GM12892 (cell line): Measurements from ENCODE around the gene MRPL19. TPM values are rescaled to one million over a fixed set of nuclear protein-coding genes. Genes with fewer than 3 reads are reported as not detected.

Experiments
- DNase-seq: peaks from one replicate; pipeline ENCODE4 v3.0.0; 2011; ENCODE audit not compliant: insufficient read length
- FAIRE-seq: peaks from 2 replicates; lab custom pipeline; 2011; peaks lifted over from hg19 to GRCh38; lab: Jason Lieb, UNC
- POLR2A ChIP-seq: IDR thresholded peaks from 2 replicates; pipeline ENCODE4 v1.6.1; 2011; ENCODE audit warnings: low read depth, low read length, control low read depth
- POLR2AphosphoS5 ChIP-seq: IDR thresholded peaks from 2 replicates; pipeline ENCODE4 v1.6.1; 2011; ENCODE audit warnings: low read depth, low read length, control low read depth
- TAF1 ChIP-seq: IDR thresholded peaks from 2 replicates; pipeline ENCODE4 v1.6.1; 2011; ENCODE audit warnings: low read depth, mild to moderate bottlenecking, control low read depth, low read length, borderline replicate concordance
- polyA plus RNA-seq: library from polyadenylated mRNA; unstranded; fragments of >200 nt; gene quantifications from one replicate; pipeline ENCODE4 v1.2.1, GENCODE V29; 2012; ENCODE audit warnings: missing spikeins, inconsistent platforms; ENCODE audit not compliant: missing spikeins

Gene MRPL19
- 39.0 TPM for polyA plus RNA-seq

DNA sequence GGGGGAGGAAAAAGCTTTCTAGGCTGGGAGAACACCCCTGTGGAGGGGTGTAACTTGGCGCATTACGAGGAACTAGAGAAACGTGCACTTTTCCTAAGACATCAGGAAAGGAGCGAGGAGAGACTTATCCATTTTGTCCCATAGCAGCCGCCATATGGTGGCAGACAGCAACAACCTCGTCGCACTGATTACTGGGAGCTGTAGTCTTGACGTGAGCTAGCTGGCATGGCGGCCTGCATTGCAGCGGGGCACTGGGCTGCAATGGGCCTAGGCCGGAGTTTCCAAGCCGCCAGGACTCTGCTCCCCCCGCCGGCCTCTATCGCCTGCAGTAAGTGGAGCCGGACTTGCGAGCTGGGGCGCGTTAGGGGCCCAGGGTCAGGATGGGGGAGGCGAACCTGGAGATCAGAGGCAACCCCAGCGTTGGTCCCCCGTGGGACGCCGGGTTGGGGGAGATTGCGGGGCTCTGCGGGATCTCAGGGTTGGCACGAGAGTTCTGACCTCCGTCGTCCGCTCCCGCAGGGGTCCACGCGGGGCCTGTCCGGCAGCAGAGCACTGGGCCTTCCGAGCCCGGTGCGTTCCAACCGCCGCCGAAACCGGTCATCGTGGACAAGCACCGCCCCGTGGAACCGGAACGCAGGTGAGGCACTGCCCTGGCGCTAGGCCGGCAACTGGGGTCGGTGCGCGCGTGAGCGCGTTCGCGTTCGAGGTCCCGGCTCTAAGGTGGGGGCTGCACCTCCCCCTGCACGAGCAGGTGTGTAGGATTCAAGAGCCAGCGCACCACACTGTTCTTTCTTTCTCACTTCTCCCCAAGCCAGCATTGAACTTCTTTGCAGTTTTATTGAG is at the start of gene MRPL19:
MRPL19 (plus strand) TSS at position 201 of the 843 bp plus-strand sequence; CDS start at position 226, 25 bp downstream.
- FAIRE-seq (peak; percentile 97), DNase-seq (peak; percentile 76)
- TF ChIP-seq POLR2AphosphoS5 (peak; percentile 46; the same call in 1 of the 2 replicates), POLR2A (peak; percentile 65; the same call in 1 of the 2 replicates), TAF1 (peak; percentile 65; the same call in 1 of the 2 replicates)

DNA sequence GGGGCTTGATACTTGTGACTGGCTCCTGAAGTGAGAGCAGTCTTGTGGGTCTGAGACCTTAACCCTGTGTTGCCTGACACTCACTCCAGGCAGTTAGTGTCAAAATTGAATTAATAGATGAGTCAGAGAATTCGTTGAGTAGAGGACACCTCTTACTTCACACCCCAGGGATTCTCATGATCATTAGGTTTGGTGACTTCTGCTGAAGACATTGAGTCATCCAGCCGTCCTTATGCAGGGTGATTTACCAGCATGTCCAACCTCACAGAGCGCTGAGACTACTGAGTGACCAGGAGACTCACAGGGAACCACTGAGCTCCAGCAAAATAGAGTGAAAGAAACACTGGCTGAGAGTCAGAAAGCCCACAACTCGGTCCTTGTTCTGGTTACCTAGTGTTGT is 49.8 kb upstream of the MRPL19 start:
- TF ChIP-seq POLR2AphosphoS5 = no peak
- no peak for TF ChIP-seq POLR2A
- no peak for TF ChIP-seq TAF1
- no peak for FAIRE-seq
- DNase-seq = no peak

- FAIRE-seq = no peak
- no peak for TF ChIP-seq TAF1
- TF ChIP-seq POLR2AphosphoS5 = no peak
- no peak for TF ChIP-seq POLR2A
- DNase-seq = no peak
Observed at GRCh38 chr2:75597949-75598348, 48.6 kb upstream of the MRPL19 start.

GRCh38 chr2:75598589-75599155 is 47.9 kb upstream of the MRPL19 start:
- FAIRE-seq (no peak), DNase-seq (no peak)
- no peak for TF ChIP-seq POLR2AphosphoS5

DNA sequence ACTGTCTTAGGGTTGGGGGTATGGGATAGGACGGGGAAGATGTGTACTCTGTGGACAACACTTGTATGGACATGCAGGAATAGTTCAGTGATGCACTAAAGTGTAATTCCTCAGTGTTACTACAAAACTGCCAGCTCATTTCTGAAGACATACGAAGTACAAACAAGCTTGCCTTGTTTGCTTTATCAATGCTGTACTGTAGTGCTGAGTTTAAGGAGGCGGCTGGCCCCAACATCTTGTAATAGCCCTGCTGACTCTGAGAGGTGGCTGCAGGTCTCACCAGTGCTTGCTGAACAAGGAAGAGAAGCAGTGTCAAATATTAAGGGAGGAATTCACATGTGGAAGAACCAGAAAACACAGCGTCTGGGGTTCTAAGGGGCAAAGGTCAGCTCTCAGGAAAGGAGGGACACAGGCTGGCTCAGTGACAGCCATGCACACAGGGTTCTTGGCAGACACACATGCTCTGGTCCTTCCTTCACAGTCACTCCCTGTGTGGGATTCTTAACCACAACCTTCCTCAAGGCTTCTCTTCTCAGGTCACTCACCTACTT is 46.0 kb upstream of the MRPL19 start:
- FAIRE-seq = no peak
- no peak for TF ChIP-seq POLR2A
- TF ChIP-seq TAF1 = no peak
- no peak for TF ChIP-seq POLR2AphosphoS5
- no peak for DNase-seq

- TF ChIP-seq POLR2A (no peak), TAF1 (no peak), POLR2AphosphoS5 (no peak)
- DNase-seq (no peak), FAIRE-seq (no peak)
Observed at GRCh38 chr2:75602724-75603342, 43.8 kb upstream of the MRPL19 start.

DNA sequence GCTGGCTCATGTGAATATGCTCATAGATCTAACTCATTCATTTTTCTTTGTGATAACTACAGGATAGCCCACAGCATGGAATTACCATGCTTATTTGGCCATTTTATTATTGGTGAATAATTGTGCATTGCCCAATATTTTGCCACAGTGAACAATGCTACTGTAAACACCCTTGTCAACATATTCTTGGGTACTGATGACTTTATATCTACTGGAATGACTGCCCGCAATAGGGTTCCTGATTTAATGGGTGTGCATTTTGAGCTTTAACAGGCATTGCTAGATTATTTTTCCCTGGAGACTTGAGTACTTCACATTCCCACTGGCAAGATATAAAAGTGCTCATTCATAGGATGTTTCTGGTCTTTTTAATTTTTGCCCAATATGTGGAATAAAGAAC is 43.1 kb upstream of the MRPL19 start:
- no peak for FAIRE-seq
- DNase-seq = no peak
- no peak for TF ChIP-seq TAF1
- no peak for TF ChIP-seq POLR2AphosphoS5
- TF ChIP-seq POLR2A = no peak

DNA sequence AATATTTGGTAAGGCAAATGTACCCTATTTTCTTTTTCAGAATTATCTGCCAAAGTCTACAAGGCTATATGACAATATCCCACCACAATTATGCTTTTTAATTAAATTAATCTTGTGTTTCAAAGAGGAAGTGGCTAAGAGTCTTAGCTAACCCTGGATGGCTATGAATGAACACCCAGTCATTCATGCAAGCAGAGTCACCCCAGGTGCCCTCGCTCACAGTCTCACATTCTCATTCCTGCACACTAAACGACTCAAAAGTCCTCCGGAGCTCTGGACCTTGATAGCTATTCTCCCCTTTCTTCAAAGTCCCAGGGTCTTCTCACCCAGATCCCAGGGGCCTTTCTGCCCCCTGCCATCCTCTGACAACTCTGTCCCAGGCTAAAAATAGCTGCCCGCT is 42.1 kb upstream of the MRPL19 start:
- DNase-seq (no peak), FAIRE-seq (no peak)
- TF ChIP-seq TAF1 (no peak), POLR2AphosphoS5 (no peak), POLR2A (no peak)

DNA sequence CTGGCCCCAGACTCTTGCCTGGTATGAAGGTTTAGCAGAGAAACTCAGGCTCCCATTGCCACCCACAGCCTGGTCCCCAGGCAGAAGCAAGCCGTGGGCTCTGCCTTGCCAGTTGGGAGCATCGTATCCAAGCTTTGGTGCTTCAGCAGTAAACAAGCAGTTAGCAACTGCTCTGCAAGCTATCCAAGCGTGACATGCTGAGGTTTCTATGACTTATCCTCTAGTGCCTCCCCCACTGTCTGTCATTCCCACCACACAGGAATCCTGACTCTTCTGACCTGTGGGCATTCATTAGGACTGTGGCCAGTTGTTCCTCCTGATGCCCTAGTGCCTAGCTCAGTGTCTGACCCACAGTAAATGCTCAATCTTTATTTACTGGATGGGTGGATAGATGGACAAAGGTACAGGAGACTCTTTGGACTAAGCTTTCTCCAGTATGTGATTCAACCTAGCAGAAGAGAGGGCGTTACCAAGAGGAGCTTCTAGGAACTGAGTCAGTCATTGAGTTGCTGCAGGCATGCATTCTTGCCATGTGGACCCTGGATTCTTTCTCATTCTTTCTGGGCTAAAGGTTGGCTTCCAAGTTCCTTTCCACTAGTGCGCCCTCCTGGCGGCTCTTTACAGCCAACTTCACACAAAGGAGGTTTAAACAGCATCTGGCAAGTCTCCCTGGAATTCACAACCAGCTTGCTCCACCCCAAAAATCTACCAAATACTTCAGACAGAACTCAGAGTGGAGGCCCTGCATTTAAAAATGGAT is 40.6 kb upstream of the MRPL19 start:
- DNase-seq (no peak), FAIRE-seq (no peak)
- TF ChIP-seq POLR2A = no peak
- no peak for TF ChIP-seq TAF1
- TF ChIP-seq POLR2AphosphoS5 = no peak

- FAIRE-seq (no peak), DNase-seq (no peak)
- TF ChIP-seq TAF1 (no peak), POLR2A (no peak), POLR2AphosphoS5 (no peak)
Observed at GRCh38 chr2:75606761-75607399, 39.7 kb upstream of the MRPL19 start.

GRCh38 chr2:75607400-75607798 is 39.2 kb upstream of the MRPL19 start:
- FAIRE-seq = no peak

More at GRCh38 chr2:75607400-75607798, 39.2 kb upstream of the MRPL19 start:
- TF ChIP-seq TAF1 (no peak), POLR2AphosphoS5 (no peak), POLR2A (no peak)
- no peak for DNase-seq
